NCI-H2227 (cell line): ENCODE measurements around the gene CHRNA1.

Source experiments
- DNase-seq: peaks from one replicate; lab custom pipeline; 2025; ENCODE audit not compliant: unreplicated experiment; lab: John Stamatoyannopoulos, UW

Gene CHRNA1

GRCh38 chr2:174761837-174762236, 2.4 kb downstream of the CHRNA1 start:
- DNase-seq, result no peak

- DNase-seq, result no peak
Measured at GRCh38 chr2:174760845-174761473, 3.3 kb downstream of the CHRNA1 start.

GRCh38 chr2:174759381-174760065, 4.7 kb downstream of the CHRNA1 start:
- no peak for DNase-seq

- no peak for DNase-seq
Measured at GRCh38 chr2:174756743-174757142, 7.5 kb downstream of the CHRNA1 start.

GRCh38 chr2:174753038-174753633, 11.1 kb downstream of the CHRNA1 start:
- no peak for DNase-seq

- no peak for DNase-seq
Measured at GRCh38 chr2:174752403-174753037, 11.8 kb downstream of the CHRNA1 start.

GRCh38 chr2:174750923-174751441, 13.3 kb downstream of the CHRNA1 start:
- no peak for DNase-seq

- no peak for DNase-seq
Measured at GRCh38 chr2:174749793-174750192, 14.5 kb downstream of the CHRNA1 start.

- DNase-seq, result peak; percentile 73
Measured at GRCh38 chr2:174748948-174749347, 15.3 kb downstream of the CHRNA1 start.

GRCh38 chr2:174745142-174745541, 19.1 kb downstream of the CHRNA1 start:
- no peak for DNase-seq

GRCh38 chr2:174744111-174744510, 20.2 kb downstream of the CHRNA1 start:
- no peak for DNase-seq

GRCh38 chr2:174740721-174741120, 23.6 kb downstream of the CHRNA1 start:
- no peak for DNase-seq

GRCh38 chr2:174738841-174739240, 25.4 kb downstream of the CHRNA1 start:
- DNase-seq, result no peak

- DNase-seq, result no peak
Measured at GRCh38 chr2:174731546-174731945, 32.7 kb downstream of the CHRNA1 start.

GRCh38 chr2:174730698-174731018, 33.6 kb downstream of the CHRNA1 start:
- DNase-seq, result no peak

GRCh38 chr2:174729797-174730697, 34.2 kb downstream of the CHRNA1 start:
- DNase-seq, result peak; percentile 68

GRCh38 chr2:174728096-174728495, 36.2 kb downstream of the CHRNA1 start:
- DNase-seq, result no peak

GRCh38 chr2:174726212-174726611, 38.1 kb downstream of the CHRNA1 start:
- no peak for DNase-seq

GRCh38 chr2:174722942-174723592, 41.2 kb downstream of the CHRNA1 start:
- DNase-seq, result no peak

- DNase-seq, result no peak
Measured at GRCh38 chr2:174719016-174719415, 45.3 kb downstream of the CHRNA1 start.
